ENCODE data around the gene CCIN. TPM values are rescaled to one million over a fixed set of nuclear protein-coding genes. Genes with fewer than 3 reads are reported as not detected.

Gene CCIN
- total and polyA plus RNA-seq, 2 experiments from 2014 or later = 1.4 to 2.8 TPM

- Histone ChIP-seq H3K79me2 (ENCODE audit: insufficient read depth) (peaks cover 71% of the 10 kb centered on the region), H3K9me2 (ENCODE audit: insufficient read depth) (no peaks in the 10 kb centered on the region), H3K27ac (peak overlapping the region; percentile 77), H2AFZ (no peak overlapping the region), H4K20me1 (ENCODE audit: insufficient read depth) (peaks cover 8% of the 10 kb centered on the region; the same call in 1 of the 2 replicates), H3K4me2 (ENCODE audit: unreplicated experiment) (peak overlapping the region; percentile 66), H3K27me3 (replicated peaks; ENCODE audit: insufficient read depth) (no peaks in the 10 kb centered on the region), H3F3A (ENCODE audit: insufficient read depth) (peaks cover 69% of the 10 kb centered on the region), H3K9ac (peak overlapping the region; percentile 60), H3K4me3 (peak overlapping the region; percentile 40), H3K9me3 (ENCODE audit: low read depth) (no peaks in the 10 kb centered on the region), H3K4me1 (ENCODE audit: insufficient read depth) (peaks cover 37% of the 10 kb centered on the region), H3K36me3 (ENCODE audit: low read depth) (peaks cover 48% of the 10 kb centered on the region)
- no peak for TF ChIP-seq EZH2 (IDR thresholded peaks at IDR 0.05; ENCODE audit: insufficient read depth, poor library complexity, severe bottlenecking)
- no peak for TF ChIP-seq EZH2phosphoT487 (IDR thresholded peaks at IDR 0.05; ENCODE audit: insufficient read depth, low read depth)
- 10 to 19% methylated on average over 1 of the region's 1 CpG for WGBS, 2 experiments (ENCODE audit: low coverage in 1 of 2, low lambda C conversion rate in 2 of 2, missing lambda C conversion rate in 2 of 2)
- DNase-seq = peak; percentile 81
- in situ Hi-C loops (cut with MboI) = no loop called here
Observed at GRCh38 chr9:36207546-36208012, 38.4 kb downstream of the CCIN start.

DNA sequence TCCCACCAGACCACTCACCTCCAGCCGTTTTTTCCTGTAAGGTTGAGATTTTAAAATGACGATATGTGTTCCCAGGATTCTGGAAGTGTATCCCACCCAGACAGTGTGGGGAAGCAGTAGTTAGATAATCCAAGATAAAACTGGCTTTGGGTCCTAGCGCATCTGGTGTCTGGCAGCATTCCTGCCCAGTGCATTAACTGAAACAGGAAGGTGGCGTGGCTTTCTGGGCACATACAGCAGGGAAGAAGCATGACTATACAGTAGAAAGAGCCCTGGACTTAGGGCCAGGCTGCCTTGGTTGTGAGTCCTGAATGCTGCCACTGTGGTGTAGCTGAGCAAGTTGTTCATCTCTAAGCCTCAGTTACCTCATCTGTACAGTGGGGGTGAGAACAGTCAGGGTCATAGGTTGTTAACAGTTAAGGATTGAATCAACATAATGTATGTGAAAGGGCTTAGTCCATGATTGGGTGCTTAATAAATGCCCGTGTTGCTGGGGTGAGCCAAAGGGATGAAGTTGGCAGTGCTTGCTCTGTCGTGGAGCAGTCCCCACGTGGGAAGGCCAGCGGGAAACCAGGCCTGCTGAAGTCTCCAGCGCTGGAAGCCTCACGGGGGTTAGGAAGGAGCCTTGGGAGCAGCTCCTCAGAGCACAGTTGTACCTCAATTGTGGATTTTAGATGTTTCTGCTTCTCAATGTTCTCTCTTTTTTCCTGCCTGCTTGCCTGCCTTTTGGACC is 39.5 kb downstream of the CCIN start:
- H3K4me2 ChIP-seq (ENCODE audit: unreplicated experiment) = peak overlapping the region; percentile 66
- peaks cover 71% of the 10 kb centered on the region for H3K79me2 ChIP-seq (ENCODE audit: insufficient read depth)
- H3K27me3 ChIP-seq (replicated peaks; ENCODE audit: insufficient read depth) = no peaks in the 10 kb centered on the region
- peaks cover 46% of the 10 kb centered on the region for H3K36me3 ChIP-seq (ENCODE audit: low read depth)
- H2AFZ ChIP-seq = no peak overlapping the region
- H3K4me1 ChIP-seq (ENCODE audit: insufficient read depth) = peaks cover 37% of the 10 kb centered on the region
- H3K27ac ChIP-seq = peak overlapping the region; percentile 77
- H3K9ac ChIP-seq = peak overlapping the region; percentile 60
- WGBS, 2 experiments (ENCODE audit: low coverage in 1 of 2, low lambda C conversion rate in 2 of 2, missing lambda C conversion rate in 2 of 2) = 66 to 69% methylated on average over 10 of the region's 10 CpGs
- TF ChIP-seq EZH2phosphoT487 (IDR thresholded peaks at IDR 0.05; ENCODE audit: insufficient read depth, low read depth) (no peak), EZH2 (IDR thresholded peaks at IDR 0.05; ENCODE audit: insufficient read depth, poor library complexity, severe bottlenecking) (no peak)
- in situ Hi-C loops (cut with MboI) = no loop called here
- H3K9me3 ChIP-seq (ENCODE audit: low read depth) = no peaks in the 10 kb centered on the region
- peak overlapping the region; percentile 40; the same call in 1 of the 2 replicates for H3K4me3 ChIP-seq
- H4K20me1 ChIP-seq (ENCODE audit: insufficient read depth) = peaks cover 8% of the 10 kb centered on the region; the same call in 1 of the 2 replicates
- peak; percentile 74 for DNase-seq
- H3F3A ChIP-seq (ENCODE audit: insufficient read depth) = peaks cover 60% of the 10 kb centered on the region
- H3K9me2 ChIP-seq (ENCODE audit: insufficient read depth) = no peaks in the 10 kb centered on the region

- Histone ChIP-seq H3F3A (ENCODE audit: insufficient read depth) (peaks cover 60% of the 10 kb centered on the region), H3K9me2 (ENCODE audit: insufficient read depth) (no peaks in the 10 kb centered on the region), H3K9ac (no peak overlapping the region), H3K36me3 (ENCODE audit: low read depth) (peaks cover 48% of the 10 kb centered on the region), H3K27ac (no peak overlapping the region), H3K27me3 (replicated peaks; ENCODE audit: insufficient read depth) (no peaks in the 10 kb centered on the region), H3K9me3 (ENCODE audit: low read depth) (no peaks in the 10 kb centered on the region), H3K4me3 (no peak overlapping the region), H4K20me1 (ENCODE audit: insufficient read depth) (peaks cover 8% of the 10 kb centered on the region; the same call in 1 of the 2 replicates), H3K4me1 (ENCODE audit: insufficient read depth) (peaks cover 50% of the 10 kb centered on the region), H3K4me2 (ENCODE audit: unreplicated experiment) (no peak overlapping the region), H2AFZ (no peak overlapping the region), H3K79me2 (ENCODE audit: insufficient read depth) (peaks cover 75% of the 10 kb centered on the region)
- 85 to 88% methylated on average over 8 of the region's 8 CpGs for WGBS, 2 experiments (ENCODE audit: low coverage in 1 of 2, low lambda C conversion rate in 2 of 2, missing lambda C conversion rate in 2 of 2)
- DNase-seq = no peak
- TF ChIP-seq EZH2 (IDR thresholded peaks at IDR 0.05; ENCODE audit: insufficient read depth, poor library complexity, severe bottlenecking) (no peak), EZH2phosphoT487 (IDR thresholded peaks at IDR 0.05; ENCODE audit: insufficient read depth, low read depth) (no peak)
- in situ Hi-C loops (cut with MboI) = no loop called here
Observed at GRCh38 chr9:36210722-36211121, 41.5 kb downstream of the CCIN start.

DNA sequence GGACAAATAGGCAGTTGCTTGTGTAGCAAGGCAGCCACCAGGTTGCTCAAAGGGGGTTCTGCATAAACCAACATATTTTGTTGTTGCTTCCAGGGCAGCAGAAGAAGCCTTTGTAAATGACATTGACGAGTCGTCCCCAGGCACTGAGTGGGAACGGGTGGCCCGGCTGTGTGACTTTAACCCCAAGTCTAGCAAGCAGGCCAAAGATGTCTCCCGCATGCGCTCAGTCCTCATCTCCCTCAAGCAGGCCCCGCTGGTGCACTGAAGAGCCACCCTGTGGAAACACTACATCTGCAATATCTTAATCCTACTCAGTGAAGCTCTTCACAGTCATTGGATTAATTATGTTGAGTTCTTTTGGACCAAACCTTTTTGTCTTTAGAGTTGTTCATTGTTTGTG is 42.3 kb downstream of the CCIN start:
- WGBS, 2 experiments (ENCODE audit: low coverage in 1 of 2, low lambda C conversion rate in 2 of 2, missing lambda C conversion rate in 2 of 2) = 89 to 90% methylated on average over 7 of the region's 7 CpGs
- H4K20me1 ChIP-seq (ENCODE audit: insufficient read depth) = peaks cover 8% of the 10 kb centered on the region; the same call in 1 of the 2 replicates
- peaks cover 45% of the 10 kb centered on the region for H3K36me3 ChIP-seq (ENCODE audit: low read depth)

More for the DNA sequence above, 42.3 kb downstream of the CCIN start:
- no peak overlapping the region for H3K4me2 ChIP-seq (ENCODE audit: unreplicated experiment)
- in situ Hi-C loops (cut with MboI) = no loop called here
- peaks cover 79% of the 10 kb centered on the region for H3K79me2 ChIP-seq (ENCODE audit: insufficient read depth)
- TF ChIP-seq EZH2 (IDR thresholded peaks at IDR 0.05; ENCODE audit: insufficient read depth, poor library complexity, severe bottlenecking) (no peak), EZH2phosphoT487 (IDR thresholded peaks at IDR 0.05; ENCODE audit: insufficient read depth, low read depth) (no peak)
- no peaks in the 10 kb centered on the region for H3K9me3 ChIP-seq (ENCODE audit: low read depth)
- H3K4me3 ChIP-seq = no peak overlapping the region
- no peak overlapping the region for H3K27ac ChIP-seq
- no peak overlapping the region for H2AFZ ChIP-seq
- DNase-seq = no peak
- no peaks in the 10 kb centered on the region for H3K27me3 ChIP-seq (replicated peaks; ENCODE audit: insufficient read depth)
- no peaks in the 10 kb centered on the region for H3K9me2 ChIP-seq (ENCODE audit: insufficient read depth)
- H3K9ac ChIP-seq = no peak overlapping the region
- H3K4me1 ChIP-seq (ENCODE audit: insufficient read depth) = peaks cover 44% of the 10 kb centered on the region
- H3F3A ChIP-seq (ENCODE audit: insufficient read depth) = peaks cover 56% of the 10 kb centered on the region

Data from GM23248 (cell line).